ENCODE results near the gene IMMP1L. TPM values are rescaled to one million over a fixed set of nuclear protein-coding genes. Genes with fewer than 3 reads are reported as not detected.

Gene IMMP1L
- total RNA-seq, 1 donor from 2014 or later, result 17.7 TPM

DNA sequence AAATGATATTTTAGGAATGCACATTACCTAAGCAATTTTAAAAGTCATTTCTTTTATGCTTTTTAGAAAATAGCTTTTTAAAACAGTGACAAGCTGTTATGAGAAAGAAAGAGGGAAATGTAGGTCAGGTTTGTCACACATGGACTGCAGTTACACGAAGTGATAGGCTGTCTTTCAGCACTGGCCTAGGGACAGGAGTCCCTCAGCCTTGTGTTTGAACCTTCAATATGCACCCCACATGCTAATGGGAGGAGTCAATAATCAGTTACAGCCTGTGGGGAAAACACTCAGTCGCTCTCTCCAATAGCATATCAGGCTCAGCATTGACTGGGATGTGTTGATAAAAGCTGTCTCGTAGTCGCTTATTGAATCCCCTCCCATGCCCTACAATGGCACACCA, 94.0 kb downstream of the IMMP1L start:
- H3K4me1 ChIP-seq (ENCODE audit: control insufficient read depth in 3 of 3, insufficient read depth in 3 of 3, low read length in 3 of 3), result no peaks in the 10 kb centered on the region

DNA sequence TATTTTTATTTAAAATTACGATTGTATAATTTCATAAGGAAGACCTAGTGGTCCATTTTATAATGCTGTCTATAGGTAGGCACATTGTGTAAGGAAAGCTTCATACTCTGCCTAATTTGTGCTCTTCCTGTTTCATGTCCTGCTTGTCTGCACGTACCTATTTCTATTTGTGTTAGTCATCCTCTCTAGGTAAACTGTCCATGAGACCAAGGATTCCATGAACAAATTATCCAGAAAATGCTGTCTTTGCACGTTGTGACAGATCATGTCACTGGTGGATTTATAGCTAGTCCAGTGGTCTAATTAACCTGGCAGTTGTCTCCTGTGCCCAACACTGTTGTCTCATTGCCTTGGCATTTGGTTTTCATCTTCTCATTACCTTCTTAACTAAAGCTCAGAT, 95.1 kb downstream of the IMMP1L start:
- H3K27ac ChIP-seq (ENCODE audit: low read depth, low read length), result no peak overlapping the region
- H3K9me3 ChIP-seq (ENCODE audit: control insufficient read depth in 3 of 3, low read length in 3 of 3), result no peaks in the 10 kb centered on the region
- no peak overlapping the region for H3K9ac ChIP-seq (ENCODE audit: low read depth in 1 of 3, low read length in 3 of 3)
- H3K4me3 ChIP-seq (ENCODE audit: low read length in 3 of 3), result no peak overlapping the region
- H3K4me1 ChIP-seq (ENCODE audit: control insufficient read depth in 3 of 3, insufficient read depth in 3 of 3, low read length in 3 of 3), result no peaks in the 10 kb centered on the region
- no peaks in the 10 kb centered on the region for H3K36me3 ChIP-seq (ENCODE audit: control insufficient read depth in 3 of 3, insufficient read depth in 3 of 3, low read length in 3 of 3)
- no peaks in the 10 kb centered on the region for H3K27me3 ChIP-seq (ENCODE audit: control insufficient read depth in 3 of 3, insufficient read depth in 3 of 3, low read length in 3 of 3)

More for the DNA sequence above, 94.0 kb downstream of the IMMP1L start:
- H3K9ac ChIP-seq (ENCODE audit: low read depth in 1 of 3, low read length in 3 of 3), result no peak overlapping the region
- H3K9me3 ChIP-seq (ENCODE audit: control insufficient read depth in 3 of 3, low read length in 3 of 3), result no peaks in the 10 kb centered on the region
- no peaks in the 10 kb centered on the region for H3K27me3 ChIP-seq (ENCODE audit: control insufficient read depth in 3 of 3, insufficient read depth in 3 of 3, low read length in 3 of 3)
- no peak overlapping the region for H3K27ac ChIP-seq (ENCODE audit: low read depth, low read length)
- H3K36me3 ChIP-seq (ENCODE audit: control insufficient read depth in 3 of 3, insufficient read depth in 3 of 3, low read length in 3 of 3), result no peaks in the 10 kb centered on the region
- H3K4me3 ChIP-seq (ENCODE audit: low read length in 3 of 3), result no peak overlapping the region

- Histone ChIP-seq H3K27me3 (ENCODE audit: control insufficient read depth in 3 of 3, insufficient read depth in 3 of 3, low read length in 3 of 3) (no peaks in the 10 kb centered on the region), H3K4me3 (ENCODE audit: low read length in 3 of 3) (no peak overlapping the region), H3K9me3 (ENCODE audit: control insufficient read depth in 3 of 3, low read length in 3 of 3) (no peaks in the 10 kb centered on the region), H3K36me3 (ENCODE audit: control insufficient read depth in 3 of 3, insufficient read depth in 3 of 3, low read length in 3 of 3) (no peaks in the 10 kb centered on the region), H3K4me1 (ENCODE audit: control insufficient read depth in 3 of 3, insufficient read depth in 3 of 3, low read length in 3 of 3) (no peaks in the 10 kb centered on the region), H3K9ac (ENCODE audit: low read depth in 1 of 3, low read length in 3 of 3) (no peak overlapping the region), H3K27ac (ENCODE audit: low read depth, low read length) (no peak overlapping the region)
Observed at GRCh38 chr11:31412946-31413345, 96.5 kb downstream of the IMMP1L start.

DNA sequence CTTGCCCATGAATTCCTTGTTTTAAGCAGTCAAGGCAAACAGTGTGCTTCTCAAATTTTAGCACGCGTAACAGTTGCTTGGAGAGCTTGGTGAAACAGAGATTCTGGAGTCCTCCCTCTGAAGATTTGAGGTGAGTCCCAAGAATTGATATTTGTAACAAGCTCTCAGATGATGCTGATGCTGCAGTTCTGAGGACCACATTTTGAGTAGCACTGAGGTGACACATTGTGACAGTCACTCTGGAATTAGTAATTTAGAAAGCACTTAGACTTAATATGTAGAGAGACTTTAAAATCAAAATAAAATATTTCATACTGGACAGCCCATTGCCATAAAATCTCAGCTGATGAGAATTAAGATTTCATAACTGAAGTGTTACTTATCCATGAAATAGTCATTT, 101.2 kb downstream of the IMMP1L start:
- no peaks in the 10 kb centered on the region for H3K36me3 ChIP-seq (ENCODE audit: control insufficient read depth in 3 of 3, insufficient read depth in 3 of 3, low read length in 3 of 3)
- no peak overlapping the region for H3K9ac ChIP-seq (ENCODE audit: low read depth in 1 of 3, low read length in 3 of 3)
- H3K27ac ChIP-seq (ENCODE audit: low read depth, low read length), result no peak overlapping the region
- no peaks in the 10 kb centered on the region for H3K4me1 ChIP-seq (ENCODE audit: control insufficient read depth in 3 of 3, insufficient read depth in 3 of 3, low read length in 3 of 3)
- no peaks in the 10 kb centered on the region for H3K27me3 ChIP-seq (ENCODE audit: control insufficient read depth in 3 of 3, insufficient read depth in 3 of 3, low read length in 3 of 3)
- H3K4me3 ChIP-seq (ENCODE audit: low read length in 3 of 3), result no peak overlapping the region
- H3K9me3 ChIP-seq (ENCODE audit: control insufficient read depth in 3 of 3, low read length in 3 of 3), result no peaks in the 10 kb centered on the region

DNA sequence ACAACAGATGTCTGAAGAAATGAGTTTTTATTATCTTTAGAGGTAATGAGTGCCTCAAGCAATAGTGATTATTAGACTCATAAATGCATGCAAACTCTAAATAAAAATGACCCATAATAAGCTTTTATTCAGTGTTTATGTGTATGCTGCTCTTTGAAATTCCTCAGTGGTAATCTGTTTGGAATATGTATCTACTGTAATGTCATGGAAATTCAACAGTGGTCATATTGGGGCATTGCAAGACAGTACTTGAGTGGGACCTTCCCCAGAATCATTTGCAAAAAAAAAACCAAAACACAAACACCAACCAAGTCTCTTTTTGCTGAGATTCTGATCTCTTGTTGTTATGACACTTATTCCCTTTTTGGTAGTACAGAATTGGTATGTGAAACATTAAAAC, 104.8 kb downstream of the IMMP1L start:
- Histone ChIP-seq H3K36me3 (ENCODE audit: control insufficient read depth in 3 of 3, insufficient read depth in 3 of 3, low read length in 3 of 3) (no peaks in the 10 kb centered on the region), H3K27me3 (ENCODE audit: control insufficient read depth in 3 of 3, insufficient read depth in 3 of 3, low read length in 3 of 3) (no peaks in the 10 kb centered on the region), H3K4me1 (ENCODE audit: control insufficient read depth in 3 of 3, insufficient read depth in 3 of 3, low read length in 3 of 3) (no peaks in the 10 kb centered on the region), H3K27ac (ENCODE audit: low read depth, low read length) (no peak overlapping the region), H3K9ac (ENCODE audit: low read depth in 1 of 3, low read length in 3 of 3) (no peak overlapping the region), H3K4me3 (ENCODE audit: low read length in 3 of 3) (no peak overlapping the region), H3K9me3 (ENCODE audit: control insufficient read depth in 3 of 3, low read length in 3 of 3) (no peaks in the 10 kb centered on the region)

DNA sequence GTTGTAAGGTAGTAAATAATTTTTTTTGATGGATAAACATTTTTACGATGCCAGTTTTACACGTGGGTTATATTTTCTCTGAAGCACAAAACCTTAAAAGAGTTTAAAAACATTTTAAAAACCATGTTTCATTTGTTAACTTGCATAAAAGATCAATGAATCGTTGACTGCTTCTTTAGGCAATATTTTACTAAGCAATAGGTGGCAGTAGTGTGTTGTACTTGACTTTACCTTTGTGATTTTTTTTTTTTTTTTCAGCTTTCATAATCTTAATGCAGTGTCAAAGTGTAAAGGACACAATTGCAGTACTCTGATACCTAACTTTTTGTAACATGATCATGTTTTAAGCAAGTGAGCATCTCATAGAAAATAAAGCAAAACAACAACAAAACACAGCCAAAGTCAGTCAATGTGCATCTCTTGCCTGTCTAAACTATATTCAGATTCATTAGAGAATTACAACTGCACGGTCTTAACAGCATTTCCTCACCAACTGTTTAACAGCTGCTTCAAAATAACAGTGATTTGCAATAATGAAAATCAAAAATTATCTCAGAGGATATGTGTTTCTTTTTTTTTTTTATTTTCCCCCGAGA, 112.1 kb downstream of the IMMP1L start:
- no peak overlapping the region for H3K9ac ChIP-seq (ENCODE audit: low read depth in 1 of 3, low read length in 3 of 3)
- no peaks in the 10 kb centered on the region for H3K36me3 ChIP-seq (ENCODE audit: control insufficient read depth in 3 of 3, insufficient read depth in 3 of 3, low read length in 3 of 3)
- no peaks in the 10 kb centered on the region for H3K4me1 ChIP-seq (ENCODE audit: control insufficient read depth in 3 of 3, insufficient read depth in 3 of 3, low read length in 3 of 3)
- H3K4me3 ChIP-seq (ENCODE audit: low read length in 3 of 3), result no peak overlapping the region
- no peak overlapping the region for H3K27ac ChIP-seq (ENCODE audit: low read depth, low read length)
- peaks cover 0 to 3% (median 0%) of the 10 kb centered on the region in 3 donors for H3K9me3 ChIP-seq (ENCODE audit: control insufficient read depth in 3 of 3, low read length in 3 of 3)
- no peaks in the 10 kb centered on the region for H3K27me3 ChIP-seq (ENCODE audit: control insufficient read depth in 3 of 3, insufficient read depth in 3 of 3, low read length in 3 of 3)

DNA sequence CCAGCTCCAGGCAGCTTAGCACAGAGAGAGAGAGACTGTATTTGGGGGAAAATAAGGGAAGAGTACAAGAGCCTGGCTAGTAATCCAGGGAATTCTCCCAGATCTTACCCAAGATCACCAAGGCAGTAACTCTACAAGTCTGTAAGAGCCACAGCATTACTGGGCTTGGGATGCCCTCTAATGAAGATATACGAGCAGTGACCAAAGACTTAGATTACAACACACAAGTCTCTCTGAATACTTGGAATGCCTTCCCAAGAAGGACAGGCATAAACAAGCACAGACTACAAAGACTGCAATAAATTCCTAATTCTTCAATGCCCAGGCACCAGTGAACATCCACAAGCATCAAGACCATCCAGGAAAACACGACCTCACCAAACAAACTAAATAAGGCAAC, 122.0 kb downstream of the IMMP1L start:
- no peaks in the 10 kb centered on the region for H3K4me1 ChIP-seq (ENCODE audit: control insufficient read depth in 3 of 3, insufficient read depth in 3 of 3, low read length in 3 of 3)
- H3K27me3 ChIP-seq (ENCODE audit: control insufficient read depth in 3 of 3, insufficient read depth in 3 of 3, low read length in 3 of 3), result no peaks in the 10 kb centered on the region
- H3K9me3 ChIP-seq (ENCODE audit: control insufficient read depth in 3 of 3, low read length in 3 of 3), result no peaks in the 10 kb centered on the region
- no peak overlapping the region for H3K9ac ChIP-seq (ENCODE audit: low read depth in 1 of 3, low read length in 3 of 3)
- H3K4me3 ChIP-seq (ENCODE audit: low read length in 3 of 3), result no peak overlapping the region
- no peaks in the 10 kb centered on the region for H3K36me3 ChIP-seq (ENCODE audit: control insufficient read depth in 3 of 3, insufficient read depth in 3 of 3, low read length in 3 of 3)
- no peak overlapping the region for H3K27ac ChIP-seq (ENCODE audit: low read depth, low read length)

DNA sequence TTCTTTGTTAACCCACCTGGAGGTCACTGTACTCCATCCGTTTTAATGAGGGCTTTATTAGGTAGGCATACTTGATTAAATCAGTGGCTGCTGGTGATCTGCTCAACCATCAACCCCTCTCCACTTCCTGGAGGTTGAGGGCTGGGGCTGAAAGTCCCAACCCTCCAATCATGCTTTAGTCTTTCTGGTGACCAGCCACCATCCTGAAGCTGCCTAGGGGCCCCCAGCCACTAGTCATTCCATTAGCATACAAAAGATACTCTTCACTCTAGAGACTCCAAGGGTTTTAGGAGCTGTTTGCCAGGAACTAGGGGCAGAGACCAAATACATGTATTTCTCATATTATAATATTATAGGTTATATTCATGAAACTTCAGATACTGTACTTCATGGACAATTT, 126.3 kb downstream of the IMMP1L start:
- H3K27me3 ChIP-seq (ENCODE audit: control insufficient read depth in 3 of 3, insufficient read depth in 3 of 3, low read length in 3 of 3), result no peaks in the 10 kb centered on the region
- peaks cover 0 to 2% (median 0%) of the 10 kb centered on the region in 3 donors for H3K36me3 ChIP-seq (ENCODE audit: control insufficient read depth in 3 of 3, insufficient read depth in 3 of 3, low read length in 3 of 3)
- H3K27ac ChIP-seq (ENCODE audit: low read depth, low read length), result no peak overlapping the region

More for the DNA sequence above, 126.3 kb downstream of the IMMP1L start:
- H3K9ac ChIP-seq (ENCODE audit: low read depth in 1 of 3, low read length in 3 of 3), result no peak overlapping the region
- no peaks in the 10 kb centered on the region for H3K4me1 ChIP-seq (ENCODE audit: control insufficient read depth in 3 of 3, insufficient read depth in 3 of 3, low read length in 3 of 3)
- H3K9me3 ChIP-seq (ENCODE audit: control insufficient read depth in 3 of 3, low read length in 3 of 3), result no peaks in the 10 kb centered on the region
- no peak overlapping the region for H3K4me3 ChIP-seq (ENCODE audit: low read length in 3 of 3)

Other genes starting within 250 kb of the IMMP1L start
- not detected for gene DCDC1, start 139.9 kb downstream of the IMMP1L start, total RNA-seq
- 11.5 TPM for gene DNAJC24, start 139.8 kb downstream of the IMMP1L start, total RNA-seq
- 25.6 TPM for gene ELP4, start 145 bp upstream of the IMMP1L start, total RNA-seq